NCI-H524 treated with DMSO at 0.1 percent for 48 hours (cell line): ENCODE data around the gene AEN.

ENCODE experiments used
- DNase-seq: peaks from one replicate; lab custom pipeline; 2025; lab: John Stamatoyannopoulos, UW

Gene AEN

DNA sequence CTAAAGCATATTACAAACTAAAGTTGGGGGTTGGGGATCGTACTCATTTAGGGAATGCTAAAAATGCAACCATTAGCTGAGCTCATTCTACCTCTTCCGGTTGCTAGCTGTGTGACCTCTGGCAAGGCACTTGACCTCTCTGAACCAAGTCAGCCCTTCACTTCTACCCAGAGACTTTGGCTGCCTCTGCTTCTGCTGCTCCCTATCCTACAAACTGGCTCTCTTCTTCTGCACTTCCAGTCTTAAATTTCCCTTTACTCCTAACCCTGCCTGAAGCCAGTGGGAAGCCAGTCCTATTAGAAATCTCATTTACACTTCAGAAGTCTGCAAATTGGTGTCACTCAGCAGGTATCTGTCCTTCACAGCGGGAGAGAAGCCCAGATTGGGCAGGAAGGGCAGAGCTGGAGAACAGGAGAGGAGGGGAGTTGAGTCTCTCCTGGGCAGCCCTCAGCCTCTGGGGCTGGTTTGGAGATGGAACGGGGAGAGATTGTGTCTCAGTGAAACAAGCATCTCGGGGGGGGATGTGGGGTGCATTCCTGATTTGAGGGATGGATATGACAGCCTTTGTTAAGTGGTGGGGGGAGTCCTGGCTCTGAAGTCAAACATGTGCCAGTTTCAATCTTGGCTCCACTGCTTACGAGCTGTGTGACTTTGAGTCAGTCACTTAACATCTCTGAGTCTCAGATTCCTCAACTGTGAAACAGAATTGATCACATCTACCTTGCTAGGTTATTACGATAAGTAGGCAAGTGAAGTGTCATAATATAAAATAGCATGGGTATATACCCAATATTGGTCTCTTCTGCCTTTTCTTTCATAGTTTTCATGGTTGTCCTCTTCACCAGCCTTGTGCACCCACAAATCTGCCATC lies 7.8 kb upstream of the AEN start:
- DNase-seq: no peak

GRCh38 chr15:88615303-88616107 lies 5.6 kb upstream of the AEN start:
- DNase-seq: no peak

DNA sequence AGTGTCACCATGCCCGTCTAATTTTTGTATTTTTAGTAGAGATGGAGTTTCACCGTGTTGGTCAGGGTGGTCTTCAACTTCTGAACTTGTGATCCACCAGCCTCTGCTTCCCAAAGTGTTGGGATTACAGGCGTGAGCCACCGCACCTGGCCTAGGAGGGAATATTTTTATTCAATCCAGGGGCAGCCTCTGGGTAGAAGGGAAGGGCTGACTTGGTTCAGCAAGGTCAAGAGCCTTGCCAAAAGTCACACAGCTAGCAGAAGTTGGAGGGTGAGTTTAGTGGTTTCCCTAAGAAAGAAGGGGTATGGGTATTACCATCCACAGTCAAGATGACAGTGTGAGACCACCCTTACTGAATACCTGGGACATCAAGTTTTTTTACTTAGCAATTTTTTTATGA lies 4.9 kb upstream of the AEN start:
- DNase-seq: no peak

DNA sequence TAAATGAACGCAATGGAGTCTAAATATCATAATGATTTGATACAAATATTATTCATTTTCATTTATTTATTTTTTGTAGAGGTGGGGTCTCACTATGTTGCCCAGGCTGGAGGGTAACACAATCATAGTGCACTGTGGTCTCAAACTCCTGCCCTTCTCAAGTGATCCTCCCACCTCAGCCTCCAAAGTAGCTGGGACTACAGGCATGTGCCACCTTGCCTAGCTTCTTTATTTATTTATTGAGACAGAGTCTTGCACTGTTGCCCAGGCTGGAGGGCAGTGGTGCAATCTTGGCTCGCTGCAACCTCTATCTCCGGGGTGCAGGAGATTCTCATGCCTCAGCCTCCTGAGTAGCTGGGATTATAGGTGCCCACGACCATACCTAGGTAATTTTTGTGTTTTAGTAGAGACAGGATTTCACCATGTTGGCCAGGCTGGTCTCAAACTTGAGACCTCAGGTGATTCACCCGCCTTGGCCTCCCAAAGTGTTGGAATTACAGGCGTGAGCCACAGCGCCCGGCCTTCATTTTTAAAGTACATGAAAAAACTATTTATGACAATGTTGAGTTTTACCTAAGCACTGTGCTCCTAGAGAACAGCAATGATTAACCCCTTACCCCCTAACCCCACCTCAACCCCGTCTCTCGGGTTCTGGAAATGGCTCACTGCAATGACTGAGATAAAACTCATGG lies 4.0 kb upstream of the AEN start:
- DNase-seq: no peak

- DNase-seq: no peak
Measured at GRCh38 chr15:88617790-88618189, 3.4 kb upstream of the AEN start.

GRCh38 chr15:88618686-88619085 lies 2.5 kb upstream of the AEN start:
- no peak for DNase-seq

- no peak for DNase-seq
Measured at GRCh38 chr15:88619796-88620195, 1.3 kb upstream of the AEN start.

GRCh38 chr15:88621789-88622604 lies 857 bp downstream of the AEN start:
- no peak for DNase-seq

GRCh38 chr15:88622605-88622975 lies 1.4 kb downstream of the AEN start:
- no peak for DNase-seq

GRCh38 chr15:88623061-88623460 lies 1.9 kb downstream of the AEN start:
- DNase-seq: no peak

- DNase-seq: no peak
Measured at GRCh38 chr15:88623632-88624031, 2.5 kb downstream of the AEN start.

DNA sequence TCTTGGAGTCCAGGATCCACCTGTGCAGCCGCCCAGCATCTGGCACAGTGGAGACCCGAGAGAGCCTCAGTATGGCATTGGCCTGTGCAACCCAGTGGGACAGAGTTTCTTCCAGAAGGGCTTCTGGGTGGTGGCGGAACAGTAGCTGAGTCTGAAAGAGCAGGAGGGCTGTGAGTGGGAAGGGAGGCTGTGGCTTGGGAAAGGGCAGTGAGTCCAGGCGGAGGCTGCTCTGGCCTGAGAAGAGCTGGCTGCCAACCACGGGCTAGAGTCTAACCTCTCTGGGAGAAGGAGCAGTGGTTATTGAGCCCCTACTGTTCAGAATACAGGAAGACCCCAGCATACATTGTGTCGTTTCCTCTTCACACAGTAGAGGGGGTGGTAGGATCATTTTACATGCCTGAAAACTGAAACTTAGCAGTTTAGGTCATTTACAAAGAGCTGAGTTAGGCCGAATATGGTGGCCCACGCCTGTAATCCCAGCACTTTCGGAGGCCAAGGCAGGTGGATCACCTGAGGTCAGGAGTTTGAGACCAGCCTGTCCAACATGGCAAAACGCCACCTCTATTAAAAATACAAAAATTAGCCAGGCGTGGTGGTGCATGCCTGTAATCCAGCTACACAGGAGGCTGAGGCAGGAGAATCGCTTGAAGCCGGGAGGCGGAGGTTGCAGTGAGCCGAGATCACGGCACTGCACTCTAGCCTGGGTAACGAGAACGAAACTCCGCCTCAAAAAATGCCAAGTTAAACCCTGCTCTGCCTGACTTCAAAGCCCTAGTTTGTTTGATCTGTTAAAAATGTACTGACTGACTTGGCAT lies 3.2 kb downstream of the AEN start:
- DNase-seq: no peak

DNA sequence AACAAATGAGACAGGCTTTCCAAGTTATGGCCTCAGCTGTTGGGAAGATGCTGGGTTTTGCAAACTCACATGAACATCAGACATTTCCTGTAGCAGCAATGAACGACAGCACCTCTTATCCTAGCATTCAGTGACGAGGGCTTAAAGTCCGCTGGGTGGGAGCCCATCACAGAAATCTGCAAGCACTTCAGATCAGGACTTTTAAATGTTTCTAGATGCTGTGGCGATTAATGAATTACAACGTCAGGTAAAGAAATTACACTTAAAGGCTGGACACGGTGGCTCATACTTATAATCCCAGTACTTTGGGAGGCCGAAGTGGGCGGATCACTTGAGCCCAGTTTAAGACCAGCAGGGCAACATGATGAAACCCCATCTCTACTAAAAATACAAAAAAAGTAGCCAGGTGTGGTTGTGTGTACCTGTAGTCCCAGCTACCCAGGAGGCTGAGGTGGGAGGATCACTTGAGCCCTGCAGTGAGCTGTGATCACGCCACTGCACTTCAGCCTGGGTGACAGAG lies 3.9 kb downstream of the AEN start:
- DNase-seq: no peak

GRCh38 chr15:88625943-88626741 lies 5.0 kb downstream of the AEN start:
- DNase-seq: no peak

DNA sequence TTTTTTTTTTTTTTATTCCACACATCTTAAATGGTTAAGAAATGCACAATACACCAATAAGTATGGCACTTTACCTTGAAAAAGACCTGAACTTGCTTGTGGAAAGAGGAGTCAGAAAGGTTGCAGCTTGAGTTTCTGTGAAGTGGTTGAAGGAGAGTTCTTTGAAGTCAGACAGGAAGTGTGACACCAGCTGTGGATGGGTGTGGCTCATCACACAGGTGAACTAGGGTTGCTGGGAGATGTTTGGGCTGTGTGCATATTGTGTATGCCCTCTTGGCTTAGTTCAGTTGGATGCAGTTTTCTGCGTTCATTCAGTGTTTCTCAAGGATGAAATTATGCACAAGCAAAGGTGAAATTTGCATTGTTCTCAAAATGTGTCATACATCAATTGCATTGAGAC lies 6.3 kb downstream of the AEN start:
- no peak for DNase-seq

GRCh38 chr15:88628018-88628654 lies 7.0 kb downstream of the AEN start:
- DNase-seq: no peak

DNA sequence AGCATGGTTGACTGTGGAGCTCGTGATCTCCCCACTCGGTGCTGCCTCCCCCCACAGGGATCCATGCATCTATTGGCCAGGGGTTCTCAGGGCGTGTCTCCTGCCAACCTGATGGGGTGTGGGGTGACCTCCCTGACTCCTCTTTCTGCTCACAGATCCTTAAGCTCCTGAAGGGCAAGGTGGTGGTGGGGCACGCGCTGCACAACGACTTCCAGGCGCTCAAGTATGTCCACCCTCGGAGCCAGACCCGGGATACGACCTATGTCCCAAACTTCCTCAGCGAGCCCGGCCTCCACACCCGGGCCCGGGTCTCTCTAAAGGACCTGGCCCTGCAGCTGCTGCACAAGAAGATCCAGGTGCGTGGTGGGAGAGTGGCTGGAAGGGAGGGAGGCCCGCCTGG lies 7.9 kb downstream of the AEN start:
- DNase-seq: no peak

GRCh38 chr15:88630141-88630721 lies 9.1 kb downstream of the AEN start:
- DNase-seq: no peak
